Peyer's patch (tissue), 4 donors: ENCODE data around the gene ZBTB20.

ENCODE experiments used
- CTCF ChIP-seq, 6 experiments: fragments of 450-650 bp in 4 of 6; fragments of 200-600 bp in 2 of 6; sonication (generic) in 1 of 6; IDR thresholded peaks; one replicate each; pipeline ENCODE4 v1.5.1; 2017 to 2019; ENCODE audit warnings: antibody characterized with exemption in 6 of 6, mild to moderate bottlenecking in 3 of 6, moderate library complexity in 1 of 6
- POLR2A ChIP-seq, 2 donors: fragments of 450-650 bp; IDR thresholded peaks; one replicate each; pipeline ENCODE4 v1.5.1; 2017; ENCODE audit warnings: antibody characterized with exemption in 2 of 2, mild to moderate bottlenecking in 2 of 2, moderate library complexity in 2 of 2

- TF ChIP-seq CTCF (IDR thresholded peaks at IDR 0.05) (no peak), POLR2A (IDR thresholded peaks at IDR 0.05) (no peak)
Measured at GRCh38 chr3:114428044-114428595, 719.0 kb downstream of the ZBTB20 start.
